ENCODE measurements around the gene IL17D.
"Not testable (repeated sequence)": the region's sequence is repeated elsewhere in the genome, so short reads cannot be mapped to it uniquely, and the experiment has no call there.

GRCh38 chr13:20681481-20681880, 22.0 kb upstream of the IL17D start:
- not testable (repeated sequence) for TF ChIP-seq ATF2 (CRISPR knock-in tag; IDR thresholded peaks at IDR 0.05; ENCODE audit: borderline replicate concordance, low read depth); USF2 (CRISPR knock-in tag; IDR thresholded peaks at IDR 0.05); CTCF (IDR thresholded peaks at IDR 0.05)
